H1 (cell line): ENCODE data around the gene NDUFB11. TPM values are rescaled to one million over a fixed set of nuclear protein-coding genes. Genes with fewer than 3 reads are reported as not detected.

Source experiments
- KDM1A ChIP-seq: fragments of 200-600, 300-600 bp; sonication (generic); IDR thresholded peaks from 2 replicates; pipeline ENCODE4 v1.7.1; 2016; ENCODE audit warnings: mild to moderate bottlenecking, low read length, borderline replicate concordance
- SAP30 ChIP-seq: fragments of 300-600 bp; sonication (generic); IDR thresholded peaks from 2 replicates; pipeline ENCODE4 v1.7.1; 2012; ENCODE audit warnings: low read length, moderate library complexity, mild to moderate bottlenecking, inconsistent platforms; ENCODE audit not compliant: insufficient read depth, insufficient replicate concordance
- SIN3A ChIP-seq, 2 experiments: IDR thresholded peaks in 1 of 2; conservative IDR thresholded peaks in 1 of 2; 2 replicates each; pipeline ENCODE4 v1.6.1; 2011 to 2012; ENCODE audit warnings: low read length in 2 of 2, improper control_type of control experiment in 1 of 2, low read depth in 1 of 2, mild to moderate bottlenecking in 1 of 2
- SP4 ChIP-seq: IDR thresholded peaks from 2 replicates; pipeline ENCODE4 v1.6.1; 2012; ENCODE audit warnings: low read length, inconsistent platforms
- polyA plus RNA-seq, 7 experiments: library from polyadenylated mRNA; depleted of rRNA in 3 of 7; stranded (reverse) in 5 of 7; unstranded in 2 of 7; fragments of >200 nt in 5 of 7; fragments of 200-250 nt in 2 of 7; gene quantifications; 1 replicate in 5 of 7; 2 replicates in 1 of 7; 4 replicates in 1 of 7; pipeline versions ENCODE4 v1.2.1 to v1.2.3, GENCODE V29; 2011 to 2013; ENCODE audit warnings: missing spikeins in 2 of 7, mixed read lengths in 2 of 7
- total RNA-seq: library from RNA; stranded (reverse); fragmentation: NEBNext Ultra II Directional; extraction: Animal tissue kit (Norgen Biotek cat#: 25700); gene quantifications from 2 replicates; pipeline ENCODE4 v1.2.1, GENCODE V29; 2021

The NDUFB11 gene
- total and polyA plus RNA-seq, 2 of the 8 experiments (the other 6 are each of a cell fraction or from before 2014, with no cell fraction given): 120 to 131 TPM

GRCh38 chrX:47174376-47174775 lies 29.9 kb upstream of the NDUFB11 start (continued):
- TF ChIP-seq SAP30: no peak
- TF ChIP-seq SP4: no peak
- TF ChIP-seq SIN3A (conservative IDR thresholded peaks at IDR 0.05 in 1 of 2, IDR thresholded peaks at IDR 0.05 in 1 of 2; ENCODE audit: low read depth in 1 of 2, low read length in 2 of 2): no peak
- TF ChIP-seq KDM1A: no peak
